Peyer's patch (tissue), 4 donors: Measurements from ENCODE around the gene NIN.

Experiments used
- POLR2A ChIP-seq, 2 donors: fragments of 450-650 bp; IDR thresholded peaks; one replicate each; pipeline ENCODE4 v1.5.1; 2017; ENCODE audit warnings: antibody characterized with exemption in 2 of 2, mild to moderate bottlenecking in 2 of 2, moderate library complexity in 2 of 2
- TF ChIP-seq, protein P1 (sequence below), 6 experiments: fragments of 450-650 bp in 4 of 6; fragments of 200-600 bp in 2 of 6; sonication (generic) in 1 of 6; IDR thresholded peaks; one replicate each; pipeline ENCODE4 v1.5.1; 2017 to 2019; ENCODE audit warnings: antibody characterized with exemption in 6 of 6, mild to moderate bottlenecking in 3 of 6, moderate library complexity in 1 of 6

- TF ChIP-seq, protein P1, sequence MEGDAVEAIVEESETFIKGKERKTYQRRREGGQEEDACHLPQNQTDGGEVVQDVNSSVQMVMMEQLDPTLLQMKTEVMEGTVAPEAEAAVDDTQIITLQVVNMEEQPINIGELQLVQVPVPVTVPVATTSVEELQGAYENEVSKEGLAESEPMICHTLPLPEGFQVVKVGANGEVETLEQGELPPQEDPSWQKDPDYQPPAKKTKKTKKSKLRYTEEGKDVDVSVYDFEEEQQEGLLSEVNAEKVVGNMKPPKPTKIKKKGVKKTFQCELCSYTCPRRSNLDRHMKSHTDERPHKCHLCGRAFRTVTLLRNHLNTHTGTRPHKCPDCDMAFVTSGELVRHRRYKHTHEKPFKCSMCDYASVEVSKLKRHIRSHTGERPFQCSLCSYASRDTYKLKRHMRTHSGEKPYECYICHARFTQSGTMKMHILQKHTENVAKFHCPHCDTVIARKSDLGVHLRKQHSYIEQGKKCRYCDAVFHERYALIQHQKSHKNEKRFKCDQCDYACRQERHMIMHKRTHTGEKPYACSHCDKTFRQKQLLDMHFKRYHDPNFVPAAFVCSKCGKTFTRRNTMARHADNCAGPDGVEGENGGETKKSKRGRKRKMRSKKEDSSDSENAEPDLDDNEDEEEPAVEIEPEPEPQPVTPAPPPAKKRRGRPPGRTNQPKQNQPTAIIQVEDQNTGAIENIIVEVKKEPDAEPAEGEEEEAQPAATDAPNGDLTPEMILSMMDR (IDR thresholded peaks at IDR 0.05): no peak
- no peak for TF ChIP-seq POLR2A (IDR thresholded peaks at IDR 0.05)
Observed at GRCh38 chr14:50875359-50876070, 44.6 kb upstream of the NIN start.
